GM12892 (cell line): ENCODE results near the gene NEB.

Experiments used
- POLR2A ChIP-seq: IDR thresholded peaks from 2 replicates; pipeline ENCODE4 v1.6.1; 2011; ENCODE audit warnings: low read depth, low read length, control low read depth
- POLR2AphosphoS5 ChIP-seq: IDR thresholded peaks from 2 replicates; pipeline ENCODE4 v1.6.1; 2011; ENCODE audit warnings: low read depth, low read length, control low read depth

- TF ChIP-seq POLR2A (no peak), POLR2AphosphoS5 (no peak)
These were observed 210.4 kb downstream of the NEB start for GRCh38 chr2:151523850-151524249.
